ENCODE results near the gene GFOD1. TPM values are rescaled to one million over a fixed set of nuclear protein-coding genes. Genes with fewer than 3 reads are reported as not detected.

GFOD1 gene
- polyA plus RNA-seq, 2 of the 4 experiments (the other 2 are of a cell fraction) = 2.7 to 3.5 TPM

GRCh38 chr6:13479971-13480434, 7.4 kb downstream of the GFOD1 start:
- ChIA-PET POLR2A (no interaction called here), CTCF (interaction anchor here (2.6 kb wide), 1 partner anchor 95 kb away, joined by 8 read pairs; the partner anchor contains the start of gene SIRT5)
- DNase-seq (ENCODE audit: low read depth in 1 of 2, low spot score in 1 of 2) (no peak), ATAC-seq (no peak), FAIRE-seq (no peak)
- TF ChIP-seq MYC (IDR thresholded peaks at IDR 0.05; ENCODE audit: borderline replicate concordance, low read length) (no peak), HES2 (IDR thresholded peaks at IDR 0.05) (no peak), CEBPB (IDR thresholded peaks at IDR 0.05) (no peak), MAX (IDR thresholded peaks at IDR 0.05) (no peak), GATA3 (IDR thresholded peaks at IDR 0.05; ENCODE audit: borderline replicate concordance) (no peak), TP53 (CRISPR knock-in tag; IDR thresholded peaks at IDR 0.05) (no peak)
- H3K4me3 ChIP-seq = no peak overlapping the region
- H3K4me1 ChIP-seq = peaks cover 31% of the 10 kb centered on the region
- 0 out of 6 replicates have a peak overlapping the region, but pooled peaks of 1 of the 2 experiments have one; percentile 67 for H3K27ac ChIP-seq
- no peak overlapping the region; the same call in 2 of the 3 replicates for H3K4me2 ChIP-seq
- WGBS (ENCODE audit: missing lambda C conversion rate) = 74% methylated on average over 4 of the region's 4 CpGs
- no peaks in the 10 kb centered on the region for H3K9me3 ChIP-seq

GRCh38 chr6:13479206-13479800, 8.1 kb downstream of the GFOD1 start:
- TF ChIP-seq CTCF (IDR thresholded peaks at IDR 0.05) (no peak), MAFK (IDR thresholded peaks at IDR 0.05; ENCODE audit: partially characterized antibody) (no peak), BHLHE40 (IDR thresholded peaks at IDR 0.05; ENCODE audit: low read depth, low read length) (no peak), ZFP36 (IDR thresholded peaks at IDR 0.05; ENCODE audit: borderline replicate concordance, partially characterized antibody) (no peak), EHMT2 (IDR thresholded peaks at IDR 0.05; ENCODE audit: low read depth) (no peak), SMC3 (IDR thresholded peaks at IDR 0.05) (no peak), HOXA7 (CRISPR knock-in tag; IDR thresholded peaks at IDR 0.05) (no peak)
- no peak overlapping the region for H3K27ac ChIP-seq
- peaks cover 31% of the 10 kb centered on the region for H3K4me1 ChIP-seq
- 80% methylated on average over 2 of the region's 2 CpGs for WGBS (ENCODE audit: missing lambda C conversion rate)
- ChIA-PET CTCF (no interaction called here), POLR2A (interaction anchor here (0.8 kb wide), 1 partner anchor 95 kb away, joined by 4 read pairs; the partner anchor contains the start of gene SIRT5)
- ATAC-seq = no peak
- H3K4me3 ChIP-seq = no peak overlapping the region
- no peak for FAIRE-seq
- no peaks in the 10 kb centered on the region for H3K9me3 ChIP-seq
- no peak overlapping the region for H3K4me2 ChIP-seq
- no peak for DNase-seq (ENCODE audit: low read depth in 1 of 2, low spot score in 1 of 2)

- no peak overlapping the region for H3K4me3 ChIP-seq
- H3K4me1 ChIP-seq = peaks cover 31% of the 10 kb centered on the region
- no peak overlapping the region for H3K27ac ChIP-seq
- ATAC-seq = no peak
- CTCF ChIA-PET = no interaction called here
- FAIRE-seq = no peak
- TF ChIP-seq SREBF2 (IDR thresholded peaks at IDR 0.05) (no peak), BHLHE40 (IDR thresholded peaks at IDR 0.05; ENCODE audit: low read depth, low read length) (no peak), CBX2 (IDR thresholded peaks at IDR 0.05; ENCODE audit: borderline replicate concordance, low read depth) (no peak), MAZ (IDR thresholded peaks at IDR 0.05; ENCODE audit: borderline replicate concordance, low read depth, low read length) (no peak), MAX (IDR thresholded peaks at IDR 0.05) (no peak), MYC (IDR thresholded peaks at IDR 0.05; ENCODE audit: borderline replicate concordance, low read length) (no peak), HES2 (IDR thresholded peaks at IDR 0.05) (no peak), FOSB (CRISPR knock-in tag; IDR thresholded peaks at IDR 0.05) (no peak), HOXA7 (CRISPR knock-in tag; IDR thresholded peaks at IDR 0.05) (no peak)
- no peak for DNase-seq (ENCODE audit: low read depth in 1 of 2, low spot score in 1 of 2)
- H3K4me2 ChIP-seq = no peak overlapping the region
- POLR2A ChIA-PET = interaction anchor here (0.8 kb wide), 1 partner anchor 96 kb away, joined by 4 read pairs; the partner anchor contains the start of gene SIRT5
- 92% methylated on average over 4 of the region's 5 CpGs for WGBS (ENCODE audit: missing lambda C conversion rate)
- no peaks in the 10 kb centered on the region for H3K9me3 ChIP-seq
Measured at GRCh38 chr6:13478525-13478966, 8.9 kb downstream of the GFOD1 start.

Data from A549 (cell line).